HG02678 (cell line): ENCODE data around the gene GDA.
"Not testable (repeated sequence)": the region's sequence is repeated elsewhere in the genome, so short reads cannot be mapped to it uniquely, and the experiment has no call there.

ENCODE experiments used
- ATAC-seq: cut with Tn5 transposase; IDR thresholded peaks from one replicate; pipeline ENCODE4 v1.9.1; 2021; ENCODE audit warnings: mild to moderate bottlenecking, moderate library complexity; ENCODE audit not compliant: unreplicated experiment

The GDA gene

GRCh38 chr9:72274441-72274840 is 125.2 kb downstream of the GDA start:
- ATAC-seq = no peak

GRCh38 chr9:72274916-72275315 is 125.7 kb downstream of the GDA start:
- ATAC-seq = no peak

- no peak for ATAC-seq
Measured at GRCh38 chr9:72276429-72276828, 127.2 kb downstream of the GDA start.

- ATAC-seq = peak; percentile 87
Measured at GRCh38 chr9:72278959-72279358, 129.7 kb downstream of the GDA start.

- ATAC-seq = peak; percentile 83
Measured at GRCh38 chr9:72280913-72281500, 131.8 kb downstream of the GDA start.

- ATAC-seq = no peak
Measured at GRCh38 chr9:72289401-72289800, 140.2 kb downstream of the GDA start.

GRCh38 chr9:72290311-72290710 is 141.1 kb downstream of the GDA start:
- no peak for ATAC-seq

GRCh38 chr9:72291576-72291975 is 142.3 kb downstream of the GDA start:
- ATAC-seq = not testable (repeated sequence)

- ATAC-seq = peak; percentile 49
Measured at GRCh38 chr9:72292256-72292682, 143.0 kb downstream of the GDA start.

GRCh38 chr9:72292874-72293607 is 143.8 kb downstream of the GDA start:
- no peak for ATAC-seq

- no peak for ATAC-seq
Measured at GRCh38 chr9:72294936-72295335, 145.7 kb downstream of the GDA start.

GRCh38 chr9:72297516-72297915 is 148.3 kb downstream of the GDA start:
- ATAC-seq = no peak

- ATAC-seq = no peak
Measured at GRCh38 chr9:72299017-72299603, 149.9 kb downstream of the GDA start.

- peak; percentile 34 for ATAC-seq
Measured at GRCh38 chr9:72300873-72301272, 151.6 kb downstream of the GDA start.
